Measurements from ENCODE around the gene ALDOC.

The ALDOC gene

DNA sequence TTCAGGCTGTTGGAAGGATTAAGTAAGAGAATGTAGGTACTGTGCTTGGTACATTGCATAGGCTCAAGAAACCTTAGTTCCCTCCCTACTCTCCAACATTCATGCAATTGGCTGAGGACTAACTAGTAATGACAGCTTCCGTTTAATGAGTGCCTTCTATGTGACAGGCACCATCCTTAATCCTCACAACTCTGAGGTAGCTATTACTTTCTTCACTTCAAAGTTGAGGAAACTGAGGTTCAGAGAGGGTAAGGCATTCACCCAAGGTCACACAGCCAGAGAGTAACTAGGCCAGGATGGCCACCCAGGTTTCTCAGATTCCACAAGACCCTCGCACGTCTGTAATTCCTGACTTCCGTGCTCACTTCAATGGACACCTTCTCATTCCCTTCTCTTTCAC is 46.4 kb downstream of the ALDOC start:
- no peak for FAIRE-seq

GRCh38 chr17:28529013-28529400 is 47.7 kb downstream of the ALDOC start:
- FAIRE-seq: no peak

DNA sequence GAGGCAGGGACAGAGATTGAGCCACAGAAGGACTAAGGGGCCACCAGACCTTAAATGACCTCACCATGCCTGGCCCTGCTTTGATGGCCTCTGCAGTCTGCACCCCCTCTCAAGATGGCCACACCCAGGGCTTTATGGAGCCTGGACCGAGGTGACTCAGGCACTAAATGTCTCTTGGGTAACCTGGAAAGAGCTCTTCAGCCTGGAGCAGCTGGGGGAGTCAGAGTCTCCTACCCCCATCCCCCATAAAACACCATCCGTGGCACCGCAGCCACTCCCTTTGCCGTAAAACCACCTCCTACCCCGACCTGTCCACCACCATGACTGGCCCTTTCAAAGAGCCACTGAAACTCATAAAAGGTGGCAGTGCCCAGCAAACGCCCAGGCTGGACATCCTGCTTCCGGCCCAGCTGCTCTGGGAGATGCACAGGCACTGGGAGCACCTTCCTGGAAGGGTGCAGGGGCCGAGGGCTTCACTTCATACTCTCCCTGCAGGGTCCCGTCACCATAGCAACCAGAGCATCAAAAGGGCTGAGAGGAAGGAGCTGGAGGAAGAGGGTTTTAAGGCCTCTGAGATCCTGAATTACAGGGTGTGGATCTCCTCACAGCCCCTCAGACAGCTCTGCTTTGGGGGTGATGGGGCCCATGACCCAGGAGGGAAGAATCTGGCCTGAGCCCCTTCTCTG is 48.2 kb downstream of the ALDOC start:
- no peak for FAIRE-seq

DNA sequence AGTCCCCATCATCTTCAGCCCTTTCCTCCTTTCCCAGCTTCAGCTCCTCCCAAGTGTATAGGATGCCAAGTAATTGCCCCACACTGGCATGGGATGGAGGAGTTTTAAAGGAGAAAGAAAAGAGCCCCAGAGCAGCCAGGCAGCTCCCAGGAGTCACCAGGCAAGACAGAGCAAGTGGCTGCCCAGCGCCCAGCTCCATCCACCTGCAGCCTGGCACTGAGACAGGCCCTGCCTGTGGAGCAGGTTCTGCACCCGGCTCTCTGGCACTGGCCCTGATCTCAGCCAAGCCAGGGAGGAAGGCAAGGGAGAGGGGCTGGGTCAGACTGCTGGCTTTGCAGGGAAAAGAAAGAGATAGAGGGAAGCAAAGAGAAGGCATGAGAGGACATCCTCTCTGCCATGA is 48.8 kb downstream of the ALDOC start:
- no peak for FAIRE-seq

- FAIRE-seq: no peak
Measured at GRCh38 chr17:28527181-28527681, 49.5 kb downstream of the ALDOC start.

DNA sequence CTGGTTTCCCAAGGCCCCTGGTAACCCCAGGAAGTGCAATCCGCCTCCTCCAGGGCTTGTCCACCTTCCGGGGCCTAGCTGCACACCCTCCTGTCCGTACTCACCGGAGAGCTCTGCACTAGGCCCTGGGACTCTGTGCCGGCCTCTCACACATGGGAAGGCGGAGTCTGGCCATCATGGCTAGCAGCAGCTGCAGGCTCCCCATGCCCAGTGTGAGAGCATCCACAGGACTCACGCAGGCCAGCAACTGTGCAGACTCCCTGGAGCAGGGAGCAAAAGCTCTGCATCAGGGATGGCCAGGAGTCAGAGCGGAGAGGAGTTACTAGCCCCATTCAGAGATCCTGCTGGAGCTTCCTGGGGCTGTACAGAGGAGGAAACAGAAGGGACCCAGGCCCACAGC is 50.3 kb downstream of the ALDOC start:
- no peak for FAIRE-seq

- FAIRE-seq: no peak
Measured at GRCh38 chr17:28524476-28525424, 51.9 kb downstream of the ALDOC start.

GRCh38 chr17:28523876-28524275 is 52.8 kb downstream of the ALDOC start:
- FAIRE-seq: no peak

DNA sequence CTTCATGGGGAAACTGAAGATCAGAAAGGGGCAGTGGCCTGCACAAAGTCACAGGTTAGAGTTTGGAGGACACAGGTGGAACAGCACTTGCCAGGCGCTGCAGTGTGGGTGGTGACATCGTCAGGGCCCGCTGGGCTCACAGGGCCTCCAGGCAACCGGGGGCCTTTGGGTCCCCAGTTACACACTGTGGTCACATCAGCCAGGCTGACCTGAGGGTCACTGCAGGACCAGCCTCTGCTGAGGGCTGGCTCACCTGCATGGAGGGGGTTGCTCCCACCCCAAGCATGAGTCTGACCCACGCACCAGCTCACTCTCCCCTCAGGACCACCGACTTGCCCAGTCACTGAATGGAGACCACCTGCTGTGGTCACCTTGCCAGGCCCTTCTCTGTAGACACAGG is 53.5 kb downstream of the ALDOC start:
- no peak for FAIRE-seq

All from colon (tissue), 2 donors.